ENCODE data around the gene CHN1. TPM values are rescaled to one million over a fixed set of nuclear protein-coding genes. Genes with fewer than 3 reads are reported as not detected.

CHN1 gene
- total and polyA plus RNA-seq, 2 of the 8 experiments (the other 6 are each of a cell fraction or from before 2014, with no cell fraction given), result 54.0 to 65.7 TPM

DNA sequence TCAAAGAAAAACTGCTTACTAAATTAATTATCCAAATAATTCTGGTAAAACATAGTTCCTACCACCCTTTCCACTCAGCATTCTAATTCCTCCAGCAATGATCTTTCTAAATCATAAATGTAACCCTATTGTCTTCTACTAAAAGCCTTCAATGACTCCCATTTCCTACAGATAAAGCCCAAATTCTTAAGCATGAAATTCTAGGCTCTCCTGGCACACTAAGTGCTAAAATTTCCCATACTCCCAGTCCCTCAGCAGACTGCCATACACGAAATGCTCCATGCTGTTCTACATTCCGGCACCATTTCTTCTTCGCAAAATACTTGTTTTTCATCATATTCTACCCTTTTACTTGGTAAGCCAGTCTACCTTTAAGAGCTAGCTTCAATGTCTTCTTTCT is 96.9 kb downstream of the CHN1 start:
- Histone ChIP-seq H2AK5ac (ENCODE audit: low read depth, low read length) (no peak overlapping the region), H3K9ac (replicated peaks in 1 of 4; ENCODE audit: extremely low read depth in 1 of 4, low read depth in 3 of 4, low read length in 3 of 4) (no peak overlapping the region), H2AFZ (ENCODE audit: low read length) (no peak overlapping the region), H3K14ac (ENCODE audit: insufficient read length) (no peak overlapping the region), H4K5ac (ENCODE audit: insufficient read length, low read depth, low read length) (no peak overlapping the region), H3K4me1 (replicated peaks in 1 of 4; ENCODE audit: control insufficient read depth in 3 of 4, insufficient read depth in 4 of 4, low read length in 3 of 4) (no peaks in the 10 kb centered on the region), H3K23me2 (ENCODE audit: low read depth, low read length) (no peaks in the 10 kb centered on the region), H2BK12ac (ENCODE audit: low read depth, low read length) (no peak overlapping the region), H3K18ac (ENCODE audit: extremely low read depth, low read length) (no peak overlapping the region), H2BK15ac (ENCODE audit: low read length) (no peak overlapping the region), H2BK120ac (replicated peaks; ENCODE audit: low read depth, low read length) (no peak overlapping the region), H3K4ac (replicated peaks; ENCODE audit: insufficient read length, low read depth, low read length) (no peak overlapping the region), H3K4me3 (ENCODE audit: extremely low read depth in 1 of 4, insufficient read depth in 2 of 4, low read depth in 3 of 4, low read length in 4 of 4) (no peak overlapping the region), H2BK20ac (ENCODE audit: low read length) (no peak overlapping the region), H4K91ac (replicated peaks; ENCODE audit: insufficient read length, low read length) (no peak overlapping the region), H3K56ac (replicated peaks; ENCODE audit: insufficient read length, low read depth, low read length) (no peak overlapping the region), H3K36me3 (ENCODE audit: control insufficient read depth in 2 of 4, insufficient read depth in 4 of 4, low read length in 3 of 4) (peaks cover 0 to 14% (median 4%) of the 10 kb centered on the region in 4 experiments; a peak in 2 of 8 replicates), H3K79me2 (ENCODE audit: control insufficient read depth in 1 of 2, insufficient read depth in 2 of 2, low read length in 2 of 2) (no peaks in the 10 kb centered on the region), H3K23ac (ENCODE audit: insufficient read length) (no peak overlapping the region), H4K20me1 (replicated peaks in 1 of 2; ENCODE audit: control insufficient read depth in 1 of 2, insufficient read depth in 2 of 2, low read length in 2 of 2) (no peaks in the 10 kb centered on the region), H3K4me2 (ENCODE audit: insufficient read depth in 1 of 2, low read depth in 2 of 2, low read length in 2 of 2) (no peak overlapping the region), H3K79me1 (ENCODE audit: low read depth, low read length) (no peaks in the 10 kb centered on the region), H3K9me3 (ENCODE audit: insufficient read depth in 2 of 2, low read depth in 1 of 2, low read length in 1 of 2) (no peaks in the 10 kb centered on the region), H4K8ac (ENCODE audit: extremely low read depth, insufficient read depth, low read length) (no peak overlapping the region), H3K27ac (ENCODE audit: low read depth, low read length) (no peak overlapping the region), H3K27me3 (replicated peaks in 1 of 4; ENCODE audit: control insufficient read depth in 3 of 4, extremely low read depth in 1 of 4, insufficient read depth in 3 of 4, low read length in 3 of 4) (no peaks in the 10 kb centered on the region), H2BK5ac (ENCODE audit: low read depth, low read length) (no peak overlapping the region)
- no peak for TF ChIP-seq POLR2A (IDR thresholded peaks at IDR 0.05; ENCODE audit: control extremely low read depth in 1 of 2, low read depth in 2 of 2, low read length in 2 of 2)
- TF ChIP-seq HDAC6 (IDR thresholded peaks at IDR 0.05; ENCODE audit: low read depth, low read length), result no peak
- TF ChIP-seq TAF1 (IDR thresholded peaks at IDR 0.05; ENCODE audit: low read depth, low read length), result no peak
- TF ChIP-seq CEBPB (IDR thresholded peaks at IDR 0.05; ENCODE audit: low read depth, low read length), result no peak
- TF ChIP-seq CHD1 (IDR thresholded peaks at IDR 0.05; ENCODE audit: low read depth, low read length), result no peak
- TF ChIP-seq SIX5 (IDR thresholded peaks at IDR 0.05; ENCODE audit: low read depth, low read length), result no peak
- no peak for TF ChIP-seq SP1 (IDR thresholded peaks at IDR 0.05; ENCODE audit: low read depth, low read length)
- TF ChIP-seq, protein P1, sequence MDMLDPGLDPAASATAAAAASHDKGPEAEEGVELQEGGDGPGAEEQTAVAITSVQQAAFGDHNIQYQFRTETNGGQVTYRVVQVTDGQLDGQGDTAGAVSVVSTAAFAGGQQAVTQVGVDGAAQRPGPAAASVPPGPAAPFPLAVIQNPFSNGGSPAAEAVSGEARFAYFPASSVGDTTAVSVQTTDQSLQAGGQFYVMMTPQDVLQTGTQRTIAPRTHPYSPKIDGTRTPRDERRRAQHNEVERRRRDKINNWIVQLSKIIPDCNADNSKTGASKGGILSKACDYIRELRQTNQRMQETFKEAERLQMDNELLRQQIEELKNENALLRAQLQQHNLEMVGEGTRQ (IDR thresholded peaks at IDR 0.05; ENCODE audit: low read length), result no peak
- TF ChIP-seq YY1 (IDR thresholded peaks at IDR 0.05; ENCODE audit: low read depth, low read length), result no peak
- TF ChIP-seq SIRT6 (IDR thresholded peaks at IDR 0.05; ENCODE audit: low read length), result no peak
- TF ChIP-seq RFX5 (IDR thresholded peaks at IDR 0.05; ENCODE audit: borderline replicate concordance, low read depth, low read length), result no peak
- FAIRE-seq (no peak), DNase-seq (ENCODE audit: low read depth in 1 of 2, low spot score in 2 of 2) (no peak)
- 94% methylated on average over 3 of the region's 3 CpGs; no CpG with 5 or more reads in 1 of the 2 experiments for WGBS, 2 experiments (ENCODE audit: extremely low coverage in 1 of 2, insufficient coverage in 1 of 2, insufficient read length in 1 of 2, insufficient replicate concordance in 2 of 2, low coverage in 1 of 2, low lambda C conversion rate in 2 of 2, missing lambda C conversion rate in 1 of 2)
- POLR2A ChIA-PET (ENCODE audit: partially characterized antibody), result no interaction called here
- CTCF ChIA-PET (ENCODE audit: partially characterized antibody), result interaction anchor here (0.9 to 2.3 kb wide), 4 partner anchors 11 to 178 kb away, joined by 3 to 4 read pairs (median 4); no protein-coding TSS in a partner anchor

Data from H1 (cell line).